HUES48 (cell line): ENCODE measurements around the gene PARD3.
"Not testable (repeated sequence)": the region's sequence is repeated elsewhere in the genome, so short reads cannot be mapped to it uniquely, and the experiment has no call there.

Source experiments
- H3K27ac ChIP-seq: one replicate; pipeline ENCODE4 v1.7.0; 2013; ENCODE audit warnings: low read depth, low read length, inconsistent platforms
- H3K27me3 ChIP-seq: 2 replicates; pipeline ENCODE4 v1.6.1; 2013; ENCODE audit warnings: mild to moderate bottlenecking, low read length; ENCODE audit not compliant: control insufficient read depth, insufficient read depth
- H3K36me3 ChIP-seq: 2 replicates; pipeline ENCODE4 v1.6.1; 2013; ENCODE audit warnings: low read length; ENCODE audit not compliant: control insufficient read depth, insufficient read depth
- H3K4me1 ChIP-seq: 2 replicates; pipeline ENCODE4 v1.6.1; 2013; ENCODE audit warnings: mild to moderate bottlenecking, low read length; ENCODE audit not compliant: control insufficient read depth, insufficient read depth
- H3K4me3 ChIP-seq: 2 replicates; pipeline ENCODE4 v1.5.1; 2013; ENCODE audit warnings: mild to moderate bottlenecking, low read depth, low read length
- H3K9ac ChIP-seq: 2 replicates; pipeline ENCODE4 v1.6.1; 2013; ENCODE audit warnings: mild to moderate bottlenecking, low read depth, low read length, moderate library complexity
- H3K9me3 ChIP-seq: 2 replicates; pipeline ENCODE4 v1.6.1; 2013; ENCODE audit warnings: low read length; ENCODE audit not compliant: control insufficient read depth, insufficient read depth

Gene PARD3

DNA sequence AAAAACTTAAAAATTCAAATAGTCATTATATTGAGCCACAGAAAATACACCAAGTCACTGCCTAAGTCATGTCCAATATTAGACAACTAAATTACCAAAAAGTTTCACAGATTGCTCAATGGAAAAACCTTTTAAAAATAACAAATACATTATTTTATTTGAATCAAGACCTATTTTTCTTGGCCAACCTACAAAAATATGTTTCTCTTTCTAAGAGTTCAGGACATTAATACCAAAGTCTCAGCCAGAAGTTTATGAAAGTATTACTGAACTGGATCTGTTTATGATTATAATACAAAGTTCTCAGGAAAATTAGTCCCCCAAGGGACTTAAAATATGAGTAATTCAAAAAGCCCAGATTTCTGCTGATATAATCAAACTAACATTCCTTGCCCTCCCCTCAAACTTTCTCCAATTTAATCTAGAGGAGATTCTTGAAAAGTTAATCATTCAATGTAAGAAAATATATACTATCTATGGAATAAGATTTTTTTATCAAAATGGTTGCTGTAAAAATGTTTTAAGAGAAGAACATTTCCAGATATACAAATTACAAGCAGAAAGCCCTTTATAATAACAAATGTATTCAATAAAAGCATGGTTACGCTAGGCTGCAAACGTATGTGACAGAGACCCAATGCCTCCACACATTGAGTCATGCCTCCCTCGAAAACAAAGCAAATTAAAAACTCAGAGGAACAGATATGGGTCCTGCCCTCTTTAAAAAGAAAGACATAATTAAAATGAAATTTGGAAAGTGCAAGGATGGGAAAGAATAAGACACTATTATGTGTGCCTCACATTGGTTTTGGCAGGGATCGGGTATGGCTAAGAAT, 381.6 kb downstream of the PARD3 start:
- H3K4me3 ChIP-seq: no peak overlapping the region
- peaks cover 38% of the 10 kb centered on the region for H3K4me1 ChIP-seq
- H3K27me3 ChIP-seq: no peaks in the 10 kb centered on the region
- H3K36me3 ChIP-seq: no peaks in the 10 kb centered on the region
- no peak overlapping the region for H3K27ac ChIP-seq
- H3K9me3 ChIP-seq: no peaks in the 10 kb centered on the region
- H3K9ac ChIP-seq: no peak overlapping the region

DNA sequence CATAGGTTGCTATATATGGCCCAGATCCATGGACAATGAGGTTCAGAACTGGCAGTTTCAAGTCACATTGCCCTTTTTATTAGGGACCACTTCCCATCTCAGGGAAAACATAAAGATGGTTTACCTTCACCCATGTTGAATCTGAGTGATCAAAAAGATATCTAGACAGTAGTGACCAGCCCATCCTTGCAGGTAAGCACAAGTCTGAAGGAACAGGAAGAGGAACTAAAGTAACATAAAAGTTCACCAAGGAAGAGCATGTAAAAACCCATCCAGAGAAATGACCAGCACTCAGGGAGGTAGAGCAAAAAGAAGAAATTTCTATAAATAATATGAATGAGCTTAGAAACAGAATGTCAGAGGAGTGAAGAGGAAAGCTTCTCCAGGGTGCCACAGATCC, 382.5 kb downstream of the PARD3 start:
- Histone ChIP-seq H3K27me3 (no peaks in the 10 kb centered on the region), H3K9me3 (no peaks in the 10 kb centered on the region), H3K36me3 (no peaks in the 10 kb centered on the region), H3K4me1 (peaks cover 43% of the 10 kb centered on the region), H3K9ac (no peak overlapping the region), H3K4me3 (no peak overlapping the region), H3K27ac (no peak overlapping the region)

DNA sequence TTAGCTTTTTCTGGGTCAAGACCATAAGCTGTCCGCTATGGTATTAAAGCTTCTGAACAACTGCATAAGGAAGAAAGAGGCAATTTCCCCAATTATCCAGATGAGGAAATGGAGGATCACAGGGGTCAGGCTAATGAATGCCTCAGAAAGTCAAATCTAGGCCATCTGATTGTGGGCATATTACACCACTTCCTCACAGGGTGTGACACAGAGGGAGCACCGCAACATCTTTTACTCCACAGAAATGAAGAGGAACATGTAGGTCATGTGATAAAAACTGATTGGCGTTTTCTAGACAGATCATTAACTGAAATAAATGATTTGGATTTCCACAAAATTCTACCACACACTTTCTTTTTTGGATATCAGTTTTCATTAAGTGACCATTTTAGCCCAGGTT, 384.4 kb downstream of the PARD3 start:
- Histone ChIP-seq H3K4me3 (no peak overlapping the region), H3K4me1 (peaks cover 48% of the 10 kb centered on the region), H3K27me3 (no peaks in the 10 kb centered on the region), H3K27ac (no peak overlapping the region), H3K9ac (no peak overlapping the region), H3K36me3 (no peaks in the 10 kb centered on the region), H3K9me3 (no peaks in the 10 kb centered on the region)

DNA sequence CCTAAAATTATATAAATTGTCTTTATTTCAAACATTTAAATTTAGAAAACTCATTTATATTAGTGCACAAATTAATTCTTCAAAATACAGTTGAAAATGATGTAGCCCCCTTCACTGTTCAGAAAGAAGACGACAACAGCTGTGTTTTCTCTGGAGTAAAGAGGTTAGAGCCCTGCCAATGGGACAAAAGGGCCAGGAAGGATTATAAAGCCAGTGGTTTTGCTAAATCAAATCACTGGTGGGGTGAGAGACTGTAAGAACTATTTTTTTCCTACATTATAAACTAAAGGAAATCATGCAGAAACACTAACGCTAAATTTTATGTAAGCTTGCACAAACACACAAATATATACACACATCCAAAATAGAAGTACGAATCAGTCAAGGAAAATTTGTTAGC, 386.6 kb downstream of the PARD3 start:
- Histone ChIP-seq H3K9ac (no peak overlapping the region), H3K27ac (peak overlapping the region; percentile 86), H3K4me3 (no peak overlapping the region), H3K36me3 (no peaks in the 10 kb centered on the region), H3K4me1 (peaks cover 58% of the 10 kb centered on the region), H3K27me3 (no peaks in the 10 kb centered on the region), H3K9me3 (no peaks in the 10 kb centered on the region)

DNA sequence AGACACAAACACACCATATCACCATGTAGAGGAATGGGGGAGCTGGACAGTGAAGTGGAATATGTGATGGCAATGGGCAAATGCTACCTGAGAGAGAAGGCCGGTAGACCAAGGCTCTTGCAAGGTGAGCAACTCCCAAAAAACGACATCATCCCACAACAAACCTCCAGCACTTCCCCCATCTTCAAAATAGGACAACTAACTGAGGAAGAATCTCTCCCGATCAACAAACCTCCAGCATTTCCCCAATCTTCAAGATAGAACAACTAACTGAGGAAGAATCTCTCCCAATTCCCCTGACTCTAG, 387.2 kb downstream of the PARD3 start:
- H3K4me1 ChIP-seq: peaks cover 64% of the 10 kb centered on the region
- peak overlapping the region; percentile 86 for H3K27ac ChIP-seq
- H3K4me3 ChIP-seq: peak overlapping the region; percentile 47
- H3K9me3 ChIP-seq: no peaks in the 10 kb centered on the region
- H3K36me3 ChIP-seq: no peaks in the 10 kb centered on the region
- 0 out of 2 replicates have a peak overlapping the region, but pooled peaks have one; percentile 41 for H3K9ac ChIP-seq
- H3K27me3 ChIP-seq: no peaks in the 10 kb centered on the region

DNA sequence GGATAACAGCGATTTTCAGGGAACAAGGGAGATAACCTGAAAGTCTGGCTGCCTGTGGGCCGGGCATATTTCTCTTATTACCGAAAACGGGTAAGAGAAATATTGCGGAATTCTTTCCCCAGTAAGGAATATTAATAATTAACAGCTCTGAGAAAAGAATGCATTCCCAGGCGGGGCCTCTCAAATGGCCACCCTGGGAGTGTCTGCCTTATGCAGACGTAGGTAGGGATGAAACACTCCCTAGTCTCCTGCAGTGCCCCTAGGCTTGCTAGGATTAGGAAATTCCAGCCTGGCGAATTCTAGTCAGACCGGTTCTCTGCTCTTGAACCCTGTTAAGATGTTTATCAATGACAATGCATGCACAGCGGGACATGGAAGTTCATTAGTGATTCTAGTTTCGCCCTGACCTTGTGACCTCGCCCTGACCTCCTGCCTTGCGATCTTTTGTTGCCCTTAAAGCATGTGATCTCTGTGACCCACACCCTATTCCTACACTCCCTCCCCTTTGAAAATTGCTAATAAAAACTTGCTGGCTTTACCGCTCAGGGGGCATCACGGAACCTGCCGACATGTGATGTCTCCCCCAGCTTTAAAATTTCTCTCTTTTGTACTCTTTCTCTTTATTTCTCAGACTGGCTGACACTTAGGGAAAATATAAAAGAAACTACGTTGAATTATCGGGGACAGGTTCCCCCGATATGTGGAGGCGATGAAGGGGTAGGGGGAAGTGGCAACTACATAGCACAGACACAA, 387.8 kb downstream of the PARD3 start:
- H3K4me1 ChIP-seq: peaks cover 69% of the 10 kb centered on the region
- not testable (repeated sequence) for H3K27me3 ChIP-seq, H3K36me3 ChIP-seq, H3K9me3 ChIP-seq
- peak overlapping the region; percentile 50 for H3K4me3 ChIP-seq
- H3K27ac ChIP-seq: peak overlapping the region; percentile 90
- H3K9ac ChIP-seq: 0 out of 2 replicates have a peak overlapping the region, but pooled peaks have one; percentile 41

DNA sequence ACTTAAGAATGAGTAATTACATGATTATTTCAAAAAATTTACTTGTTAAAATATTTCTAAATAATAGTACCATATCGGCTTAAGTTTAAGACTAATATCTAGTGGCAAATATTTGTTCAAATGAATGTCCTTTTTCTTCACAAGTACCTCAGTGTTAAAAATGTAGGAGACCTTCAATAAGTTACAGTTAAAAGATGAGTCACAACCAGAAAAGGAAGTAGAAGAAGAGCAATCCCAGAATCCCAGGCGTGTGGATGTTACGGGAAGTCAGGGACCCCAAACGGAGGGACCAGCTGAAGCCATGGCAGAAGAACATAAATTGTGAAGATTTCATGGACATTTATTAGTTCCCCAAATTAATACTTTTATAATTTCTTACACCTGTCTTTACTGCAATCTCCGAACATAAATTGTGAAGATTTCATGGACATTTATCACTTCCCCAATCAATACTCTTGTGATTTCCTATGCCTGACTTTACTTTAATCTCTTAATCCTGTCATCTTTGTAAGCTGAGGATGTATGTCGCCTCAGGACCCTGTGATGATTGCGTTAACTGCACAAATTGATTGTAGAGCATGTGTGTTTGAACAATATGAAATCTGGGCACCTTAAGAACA, 388.4 kb downstream of the PARD3 start:
- H3K36me3 ChIP-seq, H3K9ac ChIP-seq, H3K27me3 ChIP-seq, H3K9me3 ChIP-seq: not testable (repeated sequence)
- H3K4me1 ChIP-seq: peaks cover 76% of the 10 kb centered on the region
- peak overlapping the region; percentile 90 for H3K27ac ChIP-seq
- H3K4me3 ChIP-seq: peak overlapping the region; percentile 50

DNA sequence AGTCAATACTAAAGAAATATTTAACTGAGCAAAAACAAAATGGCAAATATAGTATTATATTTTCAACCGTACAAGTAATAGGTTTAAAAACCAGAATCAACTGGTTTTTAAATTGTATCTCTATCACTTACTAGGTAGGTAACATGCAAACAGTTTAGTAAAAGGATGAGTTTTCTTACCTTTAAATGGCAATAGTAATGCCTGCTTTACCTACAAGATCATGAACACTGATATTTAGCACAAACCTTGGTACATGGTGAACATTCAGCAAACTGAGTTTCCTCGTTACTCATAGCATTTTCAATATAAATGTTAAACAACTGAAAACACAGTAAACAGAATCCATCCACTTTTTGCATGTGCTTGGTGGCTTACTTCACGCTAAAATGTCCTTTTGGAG, 389.1 kb downstream of the PARD3 start:
- Histone ChIP-seq H3K4me3 (no peak overlapping the region), H3K4me1 (peaks cover 77% of the 10 kb centered on the region), H3K9ac (no peak overlapping the region), H3K36me3 (no peaks in the 10 kb centered on the region), H3K27me3 (no peaks in the 10 kb centered on the region), H3K27ac (peak overlapping the region; percentile 43), H3K9me3 (no peaks in the 10 kb centered on the region)

DNA sequence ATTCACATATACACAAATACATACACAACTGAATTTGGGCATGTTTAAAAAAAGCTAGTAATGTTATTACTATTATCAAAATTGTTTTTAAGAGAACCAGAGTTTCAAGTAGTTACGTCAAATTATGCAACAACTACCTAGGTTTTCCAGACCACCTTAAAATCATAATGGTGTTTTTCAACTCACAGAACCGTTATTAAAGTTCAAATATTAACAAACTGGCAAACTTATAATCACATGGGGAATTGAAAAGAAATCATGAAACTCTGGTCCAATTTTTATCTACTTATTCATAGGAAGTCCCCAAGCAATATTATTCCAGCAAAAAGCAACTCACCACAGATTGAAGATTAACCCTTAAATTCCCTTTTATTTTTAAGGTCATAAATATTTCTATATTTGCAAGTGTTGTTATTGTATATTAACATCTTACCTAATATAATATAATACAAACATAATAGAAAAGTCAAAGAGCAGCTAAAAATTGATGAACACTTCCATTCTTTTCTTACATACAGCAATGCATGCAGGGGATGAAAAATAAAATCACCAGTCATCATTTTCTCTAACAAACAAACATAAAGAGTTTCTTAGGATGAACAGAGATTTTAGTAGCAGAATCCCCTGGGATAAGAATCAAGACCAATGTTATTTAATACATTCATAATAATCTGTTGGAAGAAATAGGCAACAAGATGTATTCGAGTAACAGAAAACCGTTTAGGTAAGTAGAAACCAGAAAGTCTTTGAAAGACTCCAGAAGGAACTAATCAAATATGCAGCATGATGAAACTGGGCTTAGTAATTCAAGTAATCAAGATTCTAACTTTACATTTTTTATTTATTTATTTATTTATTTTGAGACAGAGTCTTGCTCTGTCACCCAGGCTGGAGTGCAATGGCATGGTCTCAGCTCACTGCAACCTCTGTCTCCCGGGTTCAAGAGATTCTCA, 391.1 kb downstream of the PARD3 start:
- H3K27ac ChIP-seq: no peak overlapping the region
- no peak overlapping the region for H3K9ac ChIP-seq
- H3K36me3 ChIP-seq: no peaks in the 10 kb centered on the region
- no peaks in the 10 kb centered on the region for H3K9me3 ChIP-seq
- no peaks in the 10 kb centered on the region for H3K27me3 ChIP-seq
- peaks cover 83% of the 10 kb centered on the region for H3K4me1 ChIP-seq
- no peak overlapping the region for H3K4me3 ChIP-seq

DNA sequence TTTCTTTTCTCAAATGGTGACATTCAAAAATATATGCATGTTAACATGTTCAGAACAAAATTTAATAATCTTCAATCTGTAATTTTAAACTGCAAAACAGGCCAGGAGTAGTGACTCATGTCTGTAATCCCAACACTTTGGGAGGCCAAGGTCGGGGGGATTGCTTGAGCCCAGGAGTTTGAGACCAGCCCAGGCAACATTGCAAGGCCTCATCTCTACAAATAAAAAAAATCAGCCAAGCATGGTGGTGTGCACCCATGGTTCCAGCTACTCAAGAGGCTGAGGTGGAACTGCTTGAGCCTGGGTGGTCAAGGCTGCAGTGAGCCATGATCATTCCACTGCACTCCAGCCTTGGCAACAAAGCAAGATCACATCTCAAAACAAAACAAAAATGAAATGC, 394.3 kb downstream of the PARD3 start:
- H3K36me3 ChIP-seq: no peaks in the 10 kb centered on the region

More for the DNA sequence above, 394.3 kb downstream of the PARD3 start:
- Histone ChIP-seq H3K4me1 (peaks cover 62% of the 10 kb centered on the region), H3K4me3 (no peak overlapping the region), H3K9me3 (no peaks in the 10 kb centered on the region), H3K27me3 (no peaks in the 10 kb centered on the region), H3K27ac (no peak overlapping the region), H3K9ac (no peak overlapping the region)
